ENCODE results near the gene SGSM2.

The SGSM2 gene

DNA sequence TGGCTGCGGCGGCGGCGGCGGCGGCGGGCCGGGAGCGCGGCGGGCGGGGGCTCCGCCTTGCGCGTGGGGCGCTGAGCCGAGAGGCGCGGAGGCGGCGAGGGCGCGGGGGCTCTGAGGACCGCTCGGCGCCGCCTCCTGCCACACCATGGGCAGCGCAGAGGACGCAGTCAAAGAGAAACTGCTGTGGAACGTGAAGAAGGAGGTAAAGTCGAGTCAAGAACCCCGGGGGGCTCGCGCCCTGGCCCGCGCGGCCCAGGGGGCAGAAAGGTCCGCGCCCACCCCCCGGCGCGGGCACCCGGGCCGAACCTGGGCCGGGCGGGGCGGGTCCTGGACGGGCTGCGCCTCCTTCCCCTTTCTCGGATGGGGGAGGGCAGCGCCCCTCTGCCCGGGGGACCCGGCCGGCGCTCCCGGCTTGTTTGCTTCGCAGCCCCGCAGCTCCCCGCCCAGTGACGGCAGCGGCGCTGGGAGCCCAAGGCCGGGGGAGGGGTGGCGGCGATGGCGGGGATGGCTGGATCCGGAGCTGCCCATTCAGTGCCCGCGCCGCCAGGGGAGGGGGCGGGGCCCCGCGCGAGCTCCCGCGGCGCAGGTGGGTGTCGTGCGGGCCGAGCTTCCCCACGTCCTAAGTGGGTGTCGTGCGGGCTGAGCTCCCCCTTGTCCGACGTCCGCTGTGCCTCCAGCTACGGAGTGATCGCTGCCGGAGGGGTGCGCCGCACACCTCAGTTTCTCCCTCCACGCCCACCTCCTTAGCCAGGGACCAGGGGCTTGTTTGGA, 428 bp downstream of the SGSM2 start:
- DNase-seq = peak in 1 of 2 experiments; percentile 47

DNA sequence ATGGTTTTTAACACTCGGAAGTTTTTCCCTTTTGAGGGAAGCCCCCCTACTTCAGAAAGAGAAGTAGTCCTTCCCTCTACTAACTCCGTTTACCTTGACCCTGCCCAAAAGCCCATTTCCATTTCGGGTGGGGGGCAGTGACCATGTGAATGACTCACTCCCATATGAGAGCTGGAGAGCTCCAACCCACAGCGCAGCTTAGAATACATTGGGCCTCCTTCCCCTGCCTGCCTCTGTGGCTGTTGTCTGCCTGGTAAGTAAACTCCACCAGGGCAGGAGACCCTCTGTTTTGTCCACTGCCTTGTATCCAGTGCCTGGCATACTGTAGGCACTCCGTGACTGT, 985 bp downstream of the SGSM2 start:
- no peak for DNase-seq

GRCh38 chr17:2343421-2343820, 6.1 kb downstream of the SGSM2 start:
- no peak for DNase-seq

DNA sequence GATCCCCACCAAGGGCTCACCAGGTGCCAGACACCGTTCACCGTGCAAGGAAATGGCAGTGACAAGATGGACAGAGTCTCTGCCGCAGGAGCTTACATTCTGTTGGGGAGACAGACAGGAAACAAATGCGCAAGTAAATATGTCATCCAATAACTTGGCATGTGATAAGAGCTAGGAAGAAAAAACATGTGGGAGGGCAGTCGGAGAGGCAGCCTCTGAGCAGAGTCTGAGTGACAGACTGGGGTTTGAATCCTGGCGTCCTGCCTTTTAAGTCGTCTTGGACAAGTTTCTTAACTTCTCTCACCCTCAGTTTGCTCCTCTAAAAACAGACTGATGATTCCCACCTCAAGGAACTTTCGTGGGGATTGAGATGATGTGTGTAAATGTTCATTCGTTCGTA, 7.2 kb downstream of the SGSM2 start:
- DNase-seq = no peak

DNA sequence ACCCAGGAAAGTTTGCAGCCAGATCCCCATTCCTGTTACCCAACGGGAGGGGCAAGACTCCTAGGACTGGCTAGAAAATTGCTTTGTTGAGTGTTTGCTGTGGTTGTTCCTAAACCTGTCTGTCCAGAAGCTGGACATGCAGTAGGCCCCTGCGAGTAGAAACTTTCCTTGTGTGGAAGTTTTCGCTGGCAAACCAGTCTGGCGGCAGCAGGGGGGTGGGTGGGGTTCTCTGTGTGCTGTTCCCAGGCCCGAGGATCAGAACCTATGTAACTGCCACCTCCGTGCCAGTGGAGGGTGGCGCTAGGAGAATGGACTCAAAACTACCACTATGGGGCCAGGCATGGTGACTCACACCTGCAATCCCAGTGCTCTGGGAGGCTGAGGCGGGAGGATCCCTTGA, 9.2 kb downstream of the SGSM2 start:
- DNase-seq = no peak

DNA sequence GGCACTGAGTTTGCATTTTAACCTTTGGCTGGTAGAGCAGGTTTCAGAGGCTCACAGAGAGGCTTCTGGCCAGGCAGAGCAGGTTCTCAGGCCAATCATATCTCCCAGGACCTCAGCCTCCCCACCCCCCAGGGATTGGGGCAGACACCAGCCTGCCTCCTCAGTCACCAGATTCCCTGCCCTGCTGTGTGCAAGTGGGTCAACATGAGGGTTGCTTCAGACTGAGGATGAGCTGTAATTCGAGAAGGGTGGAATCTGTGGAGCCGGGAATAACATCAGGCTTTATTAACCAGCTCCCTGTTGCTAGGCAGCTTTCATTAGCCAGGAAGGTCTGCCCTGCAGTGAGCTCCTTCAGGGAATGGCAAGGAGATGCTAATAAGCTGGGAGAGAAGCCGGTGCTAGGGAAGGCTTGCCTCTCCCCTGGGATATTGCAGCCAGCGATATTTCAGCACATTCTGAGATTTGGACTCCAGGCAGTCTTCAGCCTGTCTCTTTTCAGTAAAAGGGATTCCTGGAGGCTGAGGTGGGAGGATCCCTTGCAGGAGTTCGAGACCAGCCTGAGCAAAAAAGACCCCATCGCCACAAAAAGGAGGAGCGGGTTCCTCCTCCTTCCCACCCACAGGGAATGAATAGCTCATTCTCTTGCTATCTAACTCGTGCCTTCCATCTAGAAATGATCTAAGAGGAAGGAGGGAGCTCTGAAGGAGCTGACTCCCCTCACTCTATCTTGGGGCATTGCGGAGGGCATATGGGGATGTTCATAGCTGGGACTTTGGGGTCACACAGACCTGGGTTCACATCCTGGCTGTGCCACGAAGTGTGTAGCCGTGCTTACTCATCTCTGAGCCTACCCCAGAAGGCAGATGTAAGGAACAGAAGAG, 10.7 kb downstream of the SGSM2 start:
- DNase-seq = peak in 1 of 2 experiments; percentile 21

DNA sequence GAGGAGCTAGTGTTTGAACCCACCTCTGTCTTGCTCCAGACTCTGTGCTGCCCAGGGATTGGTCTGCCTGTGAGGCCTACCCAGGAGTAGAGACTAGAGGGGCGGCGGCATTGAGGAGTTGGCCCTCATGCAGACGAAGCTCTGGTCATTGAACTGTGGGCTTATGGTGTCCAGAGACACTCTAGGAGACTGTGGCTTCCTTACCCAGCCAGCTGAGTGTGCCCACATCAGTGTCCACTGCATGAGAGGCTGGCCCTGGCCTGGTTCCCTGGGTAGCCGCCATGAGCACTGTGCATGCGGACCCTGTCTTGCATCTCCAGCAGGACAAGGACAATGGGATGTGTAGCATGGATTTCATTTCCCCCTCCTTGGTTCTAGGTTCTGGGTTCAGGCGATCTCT, 14.0 kb downstream of the SGSM2 start:
- no peak for DNase-seq

GRCh38 chr17:2354311-2354710, 17.0 kb downstream of the SGSM2 start:
- no peak for DNase-seq

DNA sequence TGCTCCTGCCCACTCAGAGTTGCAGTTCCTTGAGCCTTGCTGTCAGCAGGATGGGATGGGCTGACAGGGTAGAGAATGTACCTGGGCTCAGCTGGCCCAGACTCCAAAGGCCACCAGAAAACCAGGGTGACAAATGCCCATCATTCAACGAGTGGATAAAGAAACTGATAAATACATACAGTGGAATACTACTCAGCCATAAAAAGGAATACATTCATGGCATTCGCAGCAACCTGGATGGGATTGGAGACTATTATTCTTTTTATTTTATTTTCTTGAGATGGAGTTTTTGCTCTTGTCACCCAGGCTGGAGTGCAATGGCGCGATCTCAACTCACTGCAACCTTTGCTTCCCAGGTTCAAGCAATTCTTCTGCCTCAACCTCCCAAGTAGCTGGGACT, 19.9 kb downstream of the SGSM2 start:
- DNase-seq = no peak

DNA sequence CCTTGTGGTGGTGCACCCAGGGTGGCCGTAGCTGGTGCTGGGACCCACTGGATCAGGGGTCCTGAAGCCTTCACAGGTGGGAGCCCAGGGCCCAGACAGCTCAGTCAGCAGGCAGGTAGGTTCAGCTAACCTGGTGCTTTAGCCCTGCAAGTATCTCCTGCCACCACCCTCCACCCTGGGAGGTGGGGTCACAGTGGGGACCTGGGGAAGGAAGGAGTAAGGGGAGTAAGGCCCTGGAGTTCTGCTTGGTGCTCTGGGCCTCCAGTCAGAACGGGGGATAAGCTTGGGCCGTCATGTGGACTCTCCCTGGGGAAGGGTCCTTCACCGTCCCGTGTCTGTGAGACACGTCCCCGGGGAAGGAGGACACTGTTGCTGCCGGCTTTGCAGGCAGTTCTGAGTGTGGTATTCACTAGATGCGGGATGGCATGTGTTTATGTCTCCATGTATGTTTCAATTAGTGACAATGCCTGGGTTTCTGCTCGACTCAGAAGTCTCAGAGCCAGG, 20.7 kb downstream of the SGSM2 start:
- DNase-seq = no peak

- no peak for DNase-seq
Observed at GRCh38 chr17:2361010-2361760, 23.9 kb downstream of the SGSM2 start.

GRCh38 chr17:2362016-2362415, 24.7 kb downstream of the SGSM2 start:
- DNase-seq = no peak

DNA sequence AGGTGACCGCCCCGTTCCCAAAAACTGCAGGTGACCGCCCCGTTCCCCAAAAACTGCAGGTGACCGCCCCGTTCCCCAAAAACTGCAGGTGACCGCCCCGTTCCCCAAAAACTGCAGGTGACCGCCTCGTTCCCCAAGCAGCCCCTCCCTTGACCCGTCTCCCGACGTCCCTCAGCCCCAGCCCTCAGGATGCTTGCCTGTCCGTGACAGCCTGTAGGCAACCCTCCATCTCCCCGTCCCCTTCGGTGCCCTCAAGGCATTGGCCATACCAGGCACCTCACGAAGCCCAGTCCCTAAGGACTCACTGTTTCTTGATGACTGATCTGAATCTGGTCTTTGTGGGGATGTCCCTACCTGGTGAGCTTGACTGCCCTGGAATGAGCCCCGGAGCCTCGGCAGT, 25.1 kb downstream of the SGSM2 start:
- no peak for DNase-seq

DNA sequence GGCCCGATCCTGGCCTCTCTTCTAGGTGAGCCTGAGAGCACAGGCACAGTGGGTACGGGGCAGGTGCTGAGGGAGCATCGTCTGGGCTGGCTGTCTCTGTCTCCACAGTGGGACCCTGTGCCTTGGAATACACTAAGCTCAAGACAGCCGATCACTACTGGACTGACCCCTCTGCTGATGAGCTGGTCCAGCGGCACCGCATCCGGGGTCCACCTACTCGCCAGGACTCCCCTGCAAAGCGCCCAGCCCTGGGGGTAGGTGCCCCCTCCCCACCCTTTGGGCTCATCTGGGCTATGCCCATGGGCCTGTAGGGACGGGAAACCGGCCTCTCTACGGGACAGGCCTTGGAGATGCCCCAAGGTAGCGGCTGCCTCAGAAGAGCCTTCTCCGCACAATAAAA, 25.6 kb downstream of the SGSM2 start:
- no peak for DNase-seq

DNA sequence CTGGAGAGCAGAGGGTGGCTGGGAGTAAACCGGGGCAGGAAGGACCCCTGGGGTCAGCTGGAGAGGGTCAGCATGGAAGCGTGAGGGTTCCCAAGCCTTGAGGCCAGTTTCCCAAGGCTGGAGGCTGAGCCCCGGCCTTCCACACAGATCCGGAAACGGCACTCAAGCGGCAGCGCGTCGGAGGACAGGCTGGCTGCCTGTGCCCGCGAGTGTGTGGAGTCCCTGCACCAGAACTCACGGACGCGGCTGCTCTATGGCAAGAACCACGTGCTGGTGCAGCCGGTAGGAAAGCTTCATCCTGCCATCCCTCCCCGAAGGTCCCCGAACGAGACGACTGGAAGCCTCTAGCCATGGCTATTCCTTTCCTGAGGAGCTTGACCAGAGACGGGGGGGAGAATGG, 26.0 kb downstream of the SGSM2 start:
- DNase-seq = no peak

DNA sequence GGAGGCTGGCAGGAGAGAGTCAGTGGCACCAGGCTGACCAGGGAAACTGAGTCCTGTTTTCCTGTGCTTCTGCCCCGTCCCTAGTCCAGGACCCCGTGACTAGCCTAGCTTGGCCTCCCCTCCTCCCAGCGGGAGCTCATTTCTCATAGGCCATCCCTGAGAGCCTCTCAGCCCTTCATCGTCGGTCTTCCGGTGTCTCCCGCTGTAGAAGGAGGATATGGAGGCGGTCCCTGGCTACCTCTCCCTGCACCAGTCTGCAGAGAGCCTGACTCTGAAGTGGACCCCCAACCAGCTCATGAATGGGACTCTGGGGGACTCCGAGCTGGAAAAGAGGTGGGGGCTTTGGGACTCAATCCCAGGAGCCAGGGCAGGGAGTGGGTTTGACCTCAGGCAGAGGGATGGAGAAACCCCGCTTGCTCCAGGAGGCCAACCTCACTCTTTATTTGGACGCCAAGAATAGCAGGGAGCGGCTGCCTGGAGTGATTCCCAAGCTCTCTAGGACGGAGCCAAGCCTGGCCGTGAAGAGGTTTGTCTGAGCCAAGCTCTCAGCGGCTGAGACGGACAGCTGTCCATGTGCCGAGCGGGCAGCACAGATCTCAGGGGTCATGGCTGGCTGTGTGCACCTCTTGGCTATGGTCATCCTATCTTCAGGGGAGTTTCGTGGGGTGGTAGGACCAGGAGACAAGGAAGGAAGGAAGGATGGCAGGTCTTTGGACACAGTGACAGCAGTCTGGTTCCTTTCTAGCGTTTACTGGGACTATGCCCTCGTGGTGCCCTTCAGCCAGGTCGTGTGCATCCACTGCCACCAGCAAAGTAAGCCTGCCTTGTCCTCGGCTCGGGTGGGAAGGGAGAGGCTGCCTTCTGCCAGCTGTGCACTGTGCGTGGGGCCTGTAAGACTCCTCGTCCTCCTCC, 26.8 kb downstream of the SGSM2 start:
- no peak for DNase-seq

DNA sequence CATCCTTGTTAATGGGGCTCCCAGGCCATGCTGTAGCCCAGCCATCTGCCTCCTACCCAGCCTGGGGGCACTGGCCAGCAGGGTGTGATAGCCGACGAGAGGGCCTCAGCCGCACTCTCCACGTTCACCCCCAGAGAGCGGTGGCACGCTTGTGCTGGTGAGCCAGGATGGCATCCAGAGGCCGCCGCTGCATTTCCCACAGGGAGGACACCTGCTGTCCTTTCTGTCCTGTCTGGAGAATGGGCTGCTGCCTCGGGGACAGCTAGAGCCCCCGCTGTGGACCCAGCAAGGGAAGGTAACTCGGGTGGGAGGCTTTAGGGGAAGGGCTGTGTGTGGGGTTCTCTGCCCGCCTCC, 27.4 kb downstream of the SGSM2 start:
- DNase-seq = no peak

DNA sequence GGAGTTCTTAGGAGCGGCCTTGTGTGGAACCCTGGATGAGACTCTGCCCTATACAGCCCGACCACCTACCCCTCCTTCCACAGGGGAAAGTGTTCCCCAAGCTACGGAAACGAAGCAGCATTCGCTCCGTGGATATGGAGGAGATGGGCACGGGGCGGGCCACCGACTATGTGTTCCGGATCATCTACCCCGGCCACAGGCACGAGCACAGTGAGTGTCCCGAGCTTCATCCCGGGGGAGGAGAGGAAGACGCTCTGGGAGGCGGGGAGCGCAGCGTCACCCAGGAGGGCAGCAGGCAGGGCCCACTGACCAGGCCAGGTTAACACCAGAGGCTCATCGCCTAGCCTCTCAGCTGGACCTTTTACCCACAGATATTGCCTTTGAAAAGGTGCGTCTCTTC, 27.8 kb downstream of the SGSM2 start:
- DNase-seq = no peak

GRCh38 chr17:2366747-2367494, 29.6 kb downstream of the SGSM2 start:
- DNase-seq = no peak

- DNase-seq = no peak
Observed at GRCh38 chr17:2368359-2368758, 31.1 kb downstream of the SGSM2 start.

GRCh38 chr17:2369039-2369438, 31.7 kb downstream of the SGSM2 start:
- DNase-seq = no peak

Measured in SW 1271 (cell line).